ENCODE measurements around the gene EPHB1. TPM values are rescaled to one million over a fixed set of nuclear protein-coding genes. Genes with fewer than 3 reads are reported as not detected.
A peak's percentile ranks its signal among the peaks of the same experiment; 100 is the strongest.
"Not testable (repeated sequence)": the region's sequence is repeated elsewhere in the genome, so short reads cannot be mapped to it uniquely, and the experiment has no call there.

EPHB1 gene
- polyA plus RNA-seq, 5 donors, result 1.8 to 3.9 (median 2.8) TPM

DNA sequence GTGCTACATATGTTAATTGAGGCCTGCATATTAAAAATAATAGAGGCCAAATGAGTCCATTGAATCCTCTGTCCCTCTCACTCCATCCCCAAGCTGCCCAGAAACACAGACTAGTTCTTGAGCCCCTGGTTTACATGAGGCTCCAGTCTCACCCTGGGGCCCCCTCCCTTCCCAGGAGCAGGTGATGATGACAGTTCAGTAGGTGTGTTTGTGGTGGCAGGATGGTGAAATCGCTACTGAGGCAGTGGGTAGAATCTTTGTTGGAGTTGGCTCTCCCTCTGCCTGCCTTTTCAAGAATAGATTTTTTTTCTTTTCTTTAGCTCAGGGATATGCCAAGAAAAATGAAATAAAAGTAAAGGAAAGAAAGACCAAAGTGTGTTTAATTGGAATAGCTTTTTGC, 288.7 kb downstream of the EPHB1 start:
- no peak for DNase-seq

DNA sequence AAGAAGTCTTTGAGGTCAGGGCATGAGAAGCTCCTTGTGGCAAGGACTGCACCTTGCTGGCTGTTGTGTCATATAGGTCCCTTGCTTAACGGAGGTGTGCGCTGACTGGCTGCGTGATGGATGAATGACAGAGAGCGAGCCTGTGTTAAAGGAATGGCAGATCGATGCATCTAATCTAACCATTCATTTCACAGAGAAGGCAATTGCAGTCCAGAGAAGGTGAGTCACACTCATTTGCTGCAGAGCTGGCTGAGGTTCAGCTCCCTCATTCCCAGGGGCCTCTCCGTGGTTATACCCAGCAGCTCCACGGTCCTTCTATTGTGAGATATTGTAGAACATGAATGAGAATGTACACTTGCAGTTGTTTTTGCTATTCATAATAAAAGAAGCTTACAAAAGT, 289.3 kb downstream of the EPHB1 start:
- DNase-seq, result no peak

DNA sequence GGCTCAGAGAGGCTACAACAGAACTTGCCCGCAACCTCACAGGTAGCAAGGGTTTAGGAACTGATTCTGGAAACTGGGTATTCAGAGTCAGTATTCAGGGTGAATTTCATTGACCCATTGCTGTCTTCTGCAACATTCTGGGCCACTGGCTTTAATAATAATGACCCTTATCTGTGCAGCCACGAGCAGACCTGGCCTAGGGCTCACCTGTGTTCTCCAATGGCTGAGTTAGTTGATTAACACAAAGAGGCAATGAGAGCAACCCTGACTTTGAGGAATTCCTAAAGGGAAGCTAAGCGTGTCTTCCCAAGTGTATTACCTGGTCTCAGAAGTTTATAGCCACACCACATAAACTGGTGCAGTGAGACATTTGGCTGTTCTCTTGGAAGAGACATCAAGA, 289.9 kb downstream of the EPHB1 start:
- DNase-seq, result no peak

DNA sequence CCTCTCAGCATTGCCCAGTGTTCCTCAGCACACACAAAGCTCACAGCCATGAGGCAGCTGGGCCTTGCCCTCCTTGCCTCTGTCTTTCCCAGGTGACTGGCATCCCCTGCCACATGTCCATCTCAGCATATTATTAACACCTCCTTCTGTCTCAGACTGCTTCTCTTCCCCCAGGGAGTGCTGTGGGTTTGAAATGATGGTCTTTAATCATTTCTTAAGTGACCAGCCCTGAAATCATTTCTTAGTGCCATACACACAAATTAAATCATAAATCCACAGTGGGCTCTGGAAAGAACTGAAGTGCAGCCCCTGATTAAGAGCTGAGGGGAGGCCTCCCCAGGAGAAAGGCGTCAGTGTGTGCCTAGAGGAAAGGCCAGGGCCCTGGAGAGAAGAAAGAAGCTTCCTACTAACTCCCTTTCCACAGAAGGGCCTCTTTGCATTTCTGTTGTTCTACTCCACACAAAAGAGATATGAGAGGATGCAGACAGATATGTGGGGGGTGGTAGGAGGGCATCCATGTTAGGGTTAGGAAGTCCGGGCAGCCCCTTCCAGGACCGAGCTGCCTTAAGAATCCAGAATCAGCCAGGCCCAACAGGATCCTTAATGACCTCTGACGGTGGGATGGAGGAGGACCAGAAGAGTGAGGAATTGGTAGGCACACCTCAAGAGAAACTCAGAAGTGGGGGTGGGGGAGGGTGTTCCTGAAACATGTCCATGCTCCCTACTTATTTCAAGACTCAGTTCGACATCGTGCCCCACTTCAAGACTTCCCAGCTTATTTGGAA, 290.8 kb downstream of the EPHB1 start:
- no peak for DNase-seq

DNA sequence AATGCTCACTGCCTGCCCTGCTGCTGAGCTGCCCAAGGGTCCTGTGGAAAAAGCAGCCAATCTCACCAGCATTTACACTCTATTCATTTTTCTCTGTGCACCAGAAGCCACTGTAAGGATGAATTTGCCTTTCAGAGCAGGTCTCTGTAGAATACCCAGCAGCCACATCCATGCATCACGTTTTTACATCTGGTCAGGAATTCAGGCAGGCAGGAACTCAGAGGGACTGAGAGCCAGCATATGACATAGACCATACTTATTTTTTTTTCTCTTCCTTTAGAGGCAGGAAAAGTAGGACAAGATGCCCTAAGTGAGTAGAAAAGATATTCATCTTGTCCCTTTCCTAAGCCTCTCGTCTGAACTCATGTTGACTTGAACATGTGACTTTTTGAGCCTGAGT, 292.7 kb downstream of the EPHB1 start:
- no peak for DNase-seq

DNA sequence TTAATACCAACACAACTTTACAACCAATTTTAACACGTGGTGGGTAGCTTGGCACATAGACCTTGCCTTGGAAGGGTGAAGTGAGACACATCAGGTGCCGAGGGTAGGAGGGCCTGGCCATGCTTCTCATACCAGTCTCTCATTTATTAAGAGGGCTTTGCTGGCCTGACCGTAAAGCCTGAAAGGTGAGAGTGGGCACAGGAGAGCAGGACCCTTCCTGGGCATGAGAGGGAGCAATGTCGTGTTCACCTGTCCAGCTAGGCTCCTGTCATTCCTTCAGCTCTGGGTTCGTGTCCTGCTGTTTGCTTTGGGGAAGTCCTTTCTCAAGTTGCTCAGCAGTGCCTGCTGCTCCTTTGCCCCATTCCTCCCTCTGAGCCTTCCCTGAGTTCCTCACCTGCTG, 294.4 kb downstream of the EPHB1 start:
- DNase-seq, result no peak

DNA sequence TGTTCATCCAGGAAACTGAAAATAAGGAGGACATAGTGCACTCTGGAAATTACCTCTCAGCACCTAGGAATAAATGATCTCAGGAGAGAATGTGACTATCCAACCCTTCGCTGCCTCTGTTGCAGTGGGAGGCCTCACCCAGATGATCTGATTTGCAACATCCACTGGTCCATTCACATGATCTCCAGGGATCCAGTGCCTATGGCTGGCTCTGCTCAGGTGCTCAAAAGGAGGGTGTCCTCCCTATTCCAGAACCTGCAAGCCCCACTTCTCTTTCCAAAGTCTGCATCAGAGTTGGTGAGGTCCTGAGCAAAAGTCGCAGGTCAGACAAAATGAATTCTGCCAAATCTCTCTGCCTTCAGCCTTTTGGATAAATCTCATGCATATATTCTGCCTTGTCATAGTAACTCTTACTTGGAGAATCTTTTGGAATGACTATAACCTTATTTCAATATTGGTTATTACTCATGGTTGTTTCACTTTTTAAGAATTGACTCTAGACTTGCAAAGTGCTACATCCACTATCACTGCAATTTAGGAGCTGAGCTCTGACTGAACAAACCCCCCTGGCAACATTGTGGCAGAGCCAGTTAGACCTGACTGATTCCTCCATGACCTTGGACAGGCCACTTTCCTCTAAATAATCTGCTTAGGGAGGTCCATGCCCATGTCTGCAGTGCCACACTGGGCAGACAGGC, 295.1 kb downstream of the EPHB1 start:
- DNase-seq, result no peak

DNA sequence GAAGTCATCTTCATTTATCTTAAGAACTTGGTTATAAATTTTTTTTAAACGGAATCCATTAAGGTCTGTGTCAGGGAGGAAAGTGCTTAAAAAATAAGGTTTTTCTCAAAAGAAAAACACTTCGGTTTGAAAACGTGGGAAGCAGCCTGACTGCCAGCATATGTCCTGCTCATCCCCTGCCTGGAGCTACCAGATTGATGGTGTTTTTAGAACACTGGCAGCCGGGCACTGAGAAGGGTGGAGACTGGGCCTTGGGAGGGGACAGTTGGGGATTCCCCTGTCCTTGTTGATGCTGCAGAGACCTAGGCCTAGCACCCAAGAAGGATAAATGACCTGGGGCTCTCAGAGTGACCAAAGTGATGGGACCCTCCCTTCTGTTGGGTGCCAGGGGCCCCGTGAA, 296.9 kb downstream of the EPHB1 start:
- DNase-seq, result no peak

DNA sequence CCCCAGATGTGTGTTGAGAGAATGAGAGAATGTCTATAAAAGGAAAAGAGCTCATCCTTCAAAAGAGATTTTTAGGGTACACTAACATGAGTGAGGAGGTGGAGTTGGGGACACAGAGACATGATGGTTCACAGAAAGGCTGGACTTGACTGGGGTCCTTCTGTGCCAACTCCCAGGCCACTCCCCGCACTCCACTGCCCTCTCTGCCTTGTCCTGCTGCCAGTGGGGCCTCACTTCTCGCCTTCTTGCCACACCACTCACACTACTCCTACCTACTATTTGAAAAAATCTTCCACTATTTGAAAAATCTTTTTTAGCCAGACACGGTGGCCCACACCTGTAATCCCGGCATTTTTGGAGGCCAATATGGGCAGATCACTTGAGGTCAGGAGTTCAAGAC, 298.1 kb downstream of the EPHB1 start:
- DNase-seq, result no peak

DNA sequence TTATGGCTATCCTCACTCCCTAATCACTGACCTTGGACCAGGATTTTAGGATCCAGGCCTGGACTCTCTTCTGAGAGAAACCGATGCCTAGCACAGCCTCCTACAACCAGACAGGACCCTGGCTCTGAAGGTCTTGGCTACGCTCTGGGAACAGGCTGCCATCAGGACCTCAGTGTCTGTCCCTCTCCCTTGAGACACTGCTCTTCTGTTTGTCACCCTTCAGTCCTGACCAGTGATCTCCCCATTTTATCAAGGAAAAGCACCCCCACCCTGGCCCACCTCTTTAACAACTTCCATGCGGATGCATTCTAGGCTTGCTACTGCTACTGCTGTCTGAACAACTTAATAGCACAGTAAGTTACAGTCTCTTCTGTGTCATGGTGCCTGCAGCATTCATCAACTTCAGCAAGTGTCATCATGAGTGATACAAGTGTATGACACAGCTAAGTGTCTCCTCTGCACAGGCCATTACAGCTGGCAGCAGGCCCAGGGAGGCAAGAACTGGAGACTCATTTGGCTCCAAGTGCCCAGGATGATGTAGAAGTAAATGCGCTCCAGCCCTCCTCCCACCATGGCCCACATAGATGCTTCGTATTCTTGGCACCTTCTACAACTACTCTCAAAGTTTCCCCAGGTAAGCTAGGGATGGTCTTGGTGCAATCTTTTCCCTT, 302.4 kb downstream of the EPHB1 start:
- no peak for DNase-seq

DNA sequence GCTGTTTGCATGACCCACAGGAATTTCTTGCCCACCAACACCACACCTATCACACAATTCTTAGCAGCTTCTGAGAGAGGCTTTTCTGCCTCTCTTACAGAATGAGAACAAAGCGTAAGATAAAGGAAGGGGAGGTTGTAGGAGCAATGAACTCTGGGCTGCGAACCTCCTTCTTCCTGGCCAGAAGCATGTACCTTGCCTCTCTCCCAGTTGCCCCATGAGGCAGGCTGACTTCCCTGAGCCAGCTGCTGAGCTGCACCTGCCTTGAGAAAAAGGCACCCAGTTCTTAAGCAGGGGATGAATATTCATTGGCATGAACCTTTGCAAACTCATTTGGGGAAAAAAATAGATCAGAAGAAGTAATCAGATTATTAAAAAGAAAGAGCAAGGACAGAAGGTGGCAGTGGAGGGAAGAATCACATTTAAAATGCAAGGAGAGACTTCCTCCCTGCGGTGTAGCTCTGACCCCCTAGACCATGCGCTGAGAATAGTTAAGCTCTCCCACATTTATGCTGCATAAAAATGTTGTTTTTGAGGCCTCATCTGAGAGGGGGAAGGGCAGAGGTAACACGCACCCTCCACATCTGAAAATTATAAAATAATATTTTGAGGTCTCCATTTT, 304.8 kb downstream of the EPHB1 start:
- DNase-seq, result no peak

DNA sequence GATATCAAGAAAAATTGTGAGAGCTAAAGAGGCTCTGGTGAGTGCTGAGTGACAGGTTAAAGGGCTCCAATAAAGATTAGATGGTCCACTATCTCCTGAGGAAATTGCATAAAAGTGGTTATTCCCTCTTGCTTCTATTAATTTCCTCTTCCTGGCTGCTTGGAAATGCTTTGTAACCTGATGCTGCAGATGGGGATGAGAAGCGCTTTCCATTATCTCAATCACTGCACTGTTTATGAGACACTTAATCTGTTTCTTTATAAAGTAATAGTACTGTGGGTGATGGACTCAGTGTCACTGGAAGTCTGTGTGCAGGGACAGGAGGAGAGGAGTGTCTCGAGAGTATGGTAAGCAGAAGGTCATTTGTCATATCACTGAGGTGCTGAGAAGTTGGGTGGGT, 305.3 kb downstream of the EPHB1 start:
- DNase-seq, result no peak

DNA sequence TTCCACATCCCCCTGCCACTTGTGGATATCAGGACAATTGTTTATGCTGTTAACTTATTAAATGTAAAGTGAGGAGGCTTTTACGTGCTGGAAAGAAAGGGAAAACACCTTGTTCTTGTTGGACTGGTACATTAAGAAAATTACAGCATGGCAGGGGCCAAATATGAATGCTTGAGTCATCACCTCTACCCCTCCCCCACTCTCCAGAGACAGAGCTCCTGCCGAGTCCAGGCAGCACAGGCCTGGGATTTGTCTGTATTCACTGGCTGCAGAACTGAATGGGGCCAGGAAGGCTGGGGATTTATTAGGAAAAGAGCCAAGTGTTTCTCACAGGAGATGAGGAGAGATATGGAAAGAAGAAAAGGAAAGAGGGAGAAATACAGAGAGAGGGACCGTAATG, 308.9 kb downstream of the EPHB1 start:
- DNase-seq, result no peak

DNA sequence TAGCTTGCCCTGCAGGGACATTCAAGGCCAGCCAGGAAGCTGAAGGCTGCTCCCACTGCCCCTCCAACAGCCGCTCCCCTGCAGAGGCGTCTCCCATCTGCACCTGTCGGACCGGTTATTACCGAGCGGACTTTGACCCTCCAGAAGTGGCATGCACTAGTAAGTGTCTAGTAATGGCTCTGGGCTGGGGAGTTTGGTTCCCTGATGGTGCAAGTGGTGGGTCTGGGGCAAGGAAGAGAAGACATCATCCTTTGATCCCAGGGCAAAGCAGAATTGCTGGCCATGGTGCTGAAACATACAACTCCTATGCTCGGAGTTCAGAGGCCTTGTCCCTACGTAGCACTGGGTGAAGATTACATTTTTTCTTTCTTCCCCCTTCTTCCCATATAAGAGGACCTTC, 311.4 kb downstream of the EPHB1 start:
- DNase-seq, result peak; percentile 17 to 34

DNA sequence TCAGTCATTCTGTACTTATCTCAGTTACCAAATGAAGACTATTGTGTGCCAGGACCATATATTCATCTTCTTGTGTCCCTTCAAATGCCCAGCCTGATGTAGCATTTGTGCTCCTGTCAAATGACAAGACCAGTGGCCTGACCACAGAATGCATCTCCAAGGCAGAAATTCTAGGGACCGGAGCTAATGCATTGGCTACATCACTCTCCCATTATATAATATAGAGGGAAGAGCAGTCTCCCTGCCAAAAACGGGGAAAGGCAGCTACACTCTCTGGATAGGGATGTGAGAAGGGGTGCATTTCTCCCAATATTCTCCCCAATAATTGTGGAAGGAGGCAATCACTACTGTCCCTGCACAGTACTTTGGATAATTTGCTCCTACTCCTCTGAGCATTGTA, 312.0 kb downstream of the EPHB1 start:
- DNase-seq, result no peak

DNA sequence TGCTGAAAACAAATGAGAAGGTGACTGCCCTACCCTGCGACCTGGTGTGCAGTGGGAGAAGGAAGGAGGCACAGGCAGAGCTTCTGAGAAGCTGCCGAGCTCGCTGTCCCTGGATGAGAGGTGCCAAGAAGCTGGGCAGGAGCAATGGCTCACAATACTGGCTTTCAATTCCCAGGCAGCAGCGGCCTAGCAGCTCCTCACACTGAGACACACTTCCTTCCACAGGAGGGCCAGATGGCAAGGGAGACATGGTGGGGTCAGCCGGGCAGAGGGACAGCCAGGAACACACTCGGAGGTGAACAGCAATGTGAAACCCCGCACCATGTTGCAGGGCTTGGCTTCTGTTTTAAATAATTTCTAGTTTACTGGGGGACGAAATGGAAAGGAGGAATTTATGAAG, 314.6 kb downstream of the EPHB1 start:
- DNase-seq, result no peak

DNA sequence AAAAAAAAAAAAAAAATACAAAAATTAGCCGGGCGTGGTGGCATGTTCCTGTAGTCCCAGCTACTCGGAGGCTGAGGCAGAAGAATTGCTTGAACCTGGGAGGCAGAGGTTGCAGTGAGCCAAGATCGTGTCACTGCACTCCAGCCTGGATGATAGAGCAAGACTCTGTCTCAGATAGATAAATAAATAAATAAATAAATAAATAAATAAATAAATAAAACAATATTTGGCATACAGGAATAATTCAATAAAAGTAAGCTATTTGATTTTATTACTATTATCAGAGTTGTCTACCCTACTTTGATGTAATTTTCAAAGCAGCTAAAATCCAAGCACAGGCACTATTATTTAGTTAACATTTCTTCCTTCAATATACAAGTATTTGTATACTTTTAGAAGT, 319.5 kb downstream of the EPHB1 start:
- not testable (repeated sequence) for DNase-seq

DNA sequence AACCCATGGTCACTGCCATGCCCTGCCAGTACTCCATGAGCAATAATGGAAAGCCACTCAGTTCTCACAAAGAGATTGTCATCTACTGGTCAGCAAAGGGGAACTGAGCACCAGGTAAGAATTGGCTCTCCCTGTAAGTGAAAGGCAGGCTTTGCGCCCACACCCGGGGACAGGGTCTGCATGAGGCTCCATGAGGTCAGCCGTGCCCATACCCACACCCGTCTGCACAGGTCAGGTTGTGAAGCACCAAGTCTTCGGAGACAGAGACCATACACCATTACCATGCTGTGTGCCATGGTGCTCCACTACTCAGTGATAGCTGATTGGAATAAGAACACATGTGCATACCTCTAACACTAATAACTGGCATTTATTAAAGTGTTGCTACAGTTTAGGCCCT, 322.9 kb downstream of the EPHB1 start:
- DNase-seq, result no peak

DNA sequence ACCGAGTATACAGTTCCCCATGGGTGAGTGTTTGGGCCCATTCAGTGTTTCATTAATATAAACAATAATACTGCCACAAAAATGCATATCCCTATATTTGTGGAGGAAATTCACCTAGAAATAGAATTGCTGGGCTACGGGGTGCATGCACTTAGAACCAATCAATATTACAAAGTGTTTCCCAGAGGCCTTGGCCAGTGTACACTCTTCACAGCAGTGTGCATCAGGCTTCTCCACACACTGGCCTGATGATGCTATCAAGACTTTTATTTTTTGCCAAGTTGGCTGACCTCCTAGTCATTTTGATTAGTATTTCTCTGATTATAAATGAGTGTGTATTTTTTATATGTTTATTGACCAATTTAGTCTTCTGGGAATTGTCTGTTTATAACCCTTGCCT, 323.7 kb downstream of the EPHB1 start:
- no peak for DNase-seq

DNA sequence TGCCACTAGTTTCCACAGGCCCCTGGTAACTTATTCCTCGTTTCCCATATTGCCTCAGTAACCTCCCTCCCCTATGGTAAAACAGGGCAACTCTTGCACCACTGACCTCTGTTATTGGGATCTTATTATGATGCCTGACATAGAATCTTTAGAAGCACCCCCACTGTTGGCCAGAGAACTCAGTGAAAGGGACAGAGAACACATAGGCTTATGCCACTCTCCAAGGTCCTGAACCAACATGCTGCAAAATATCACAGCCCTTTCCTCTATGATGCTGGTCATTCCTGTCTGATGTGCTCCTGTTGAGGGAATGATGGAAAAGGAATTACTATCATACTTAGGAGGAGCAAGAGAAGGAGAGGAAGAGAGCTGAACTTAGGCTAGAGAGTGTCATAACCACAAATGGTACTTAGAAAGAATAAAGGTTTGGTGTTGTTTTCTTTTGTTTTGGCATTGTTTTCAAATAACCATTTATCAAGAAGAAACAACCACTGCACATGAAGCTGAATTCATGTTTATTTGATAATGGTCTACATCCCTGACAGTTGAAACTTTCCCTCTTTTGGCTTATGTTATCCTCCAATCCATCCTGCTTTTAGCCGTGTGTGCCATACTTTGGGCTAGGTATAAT, 330.2 kb downstream of the EPHB1 start:
- peak; percentile 12 to 32 for DNase-seq

DNA sequence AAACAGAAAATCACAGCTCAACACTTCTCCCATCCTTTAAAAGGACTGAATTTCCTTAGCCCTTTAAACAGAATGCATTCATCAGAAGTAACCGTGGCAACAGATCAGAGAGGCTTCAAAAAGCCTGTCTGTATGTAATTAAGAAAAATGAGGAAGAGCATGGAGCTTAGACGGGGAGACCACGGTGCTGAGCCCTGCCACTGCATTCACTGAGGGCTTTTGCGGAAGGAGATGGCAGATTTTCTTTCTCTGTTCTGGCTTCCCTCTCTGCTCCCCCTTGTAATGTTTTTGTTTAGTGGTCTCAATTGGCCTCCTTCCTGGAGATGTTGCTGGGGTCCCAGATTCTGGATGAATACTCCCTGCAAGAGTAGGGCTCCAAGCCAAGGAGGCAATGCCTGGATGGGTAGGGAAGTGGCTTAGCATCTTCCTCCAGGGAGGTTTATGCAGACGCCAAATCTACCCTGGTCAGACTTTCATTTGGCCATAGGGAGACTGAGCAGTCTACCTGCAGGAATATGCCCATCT, 332.9 kb downstream of the EPHB1 start:
- no peak for DNase-seq

DNA sequence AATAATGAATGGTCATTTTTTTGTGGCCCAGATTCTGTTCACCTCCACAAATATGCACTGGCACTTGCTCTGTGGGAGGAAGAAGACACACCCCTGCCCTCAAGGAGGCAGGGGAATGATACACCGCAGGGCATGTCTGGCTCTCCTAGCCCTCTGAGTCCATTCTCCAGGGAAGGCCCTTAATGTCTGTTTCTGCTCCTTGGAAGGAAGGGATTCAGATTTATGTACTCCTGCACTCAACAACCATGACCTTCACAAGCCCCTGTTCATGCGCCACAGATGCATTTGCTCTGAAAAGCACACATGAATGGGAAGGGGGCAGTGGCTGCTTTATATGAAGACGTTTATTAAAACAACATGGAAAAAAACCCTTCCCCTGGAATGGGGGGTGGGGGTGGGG, 333.8 kb downstream of the EPHB1 start:
- DNase-seq, result no peak

Measured in right lung (tissue), 5 donors.